ENCODE measurements around the gene CABP7. TPM values are rescaled to one million over a fixed set of nuclear protein-coding genes. Genes with fewer than 3 reads are reported as not detected.

Gene CABP7
- total and polyA plus RNA-seq, 2 experiments from 2014 or later, result 0.06 to 0.24 TPM

- TF ChIP-seq, protein P1, sequence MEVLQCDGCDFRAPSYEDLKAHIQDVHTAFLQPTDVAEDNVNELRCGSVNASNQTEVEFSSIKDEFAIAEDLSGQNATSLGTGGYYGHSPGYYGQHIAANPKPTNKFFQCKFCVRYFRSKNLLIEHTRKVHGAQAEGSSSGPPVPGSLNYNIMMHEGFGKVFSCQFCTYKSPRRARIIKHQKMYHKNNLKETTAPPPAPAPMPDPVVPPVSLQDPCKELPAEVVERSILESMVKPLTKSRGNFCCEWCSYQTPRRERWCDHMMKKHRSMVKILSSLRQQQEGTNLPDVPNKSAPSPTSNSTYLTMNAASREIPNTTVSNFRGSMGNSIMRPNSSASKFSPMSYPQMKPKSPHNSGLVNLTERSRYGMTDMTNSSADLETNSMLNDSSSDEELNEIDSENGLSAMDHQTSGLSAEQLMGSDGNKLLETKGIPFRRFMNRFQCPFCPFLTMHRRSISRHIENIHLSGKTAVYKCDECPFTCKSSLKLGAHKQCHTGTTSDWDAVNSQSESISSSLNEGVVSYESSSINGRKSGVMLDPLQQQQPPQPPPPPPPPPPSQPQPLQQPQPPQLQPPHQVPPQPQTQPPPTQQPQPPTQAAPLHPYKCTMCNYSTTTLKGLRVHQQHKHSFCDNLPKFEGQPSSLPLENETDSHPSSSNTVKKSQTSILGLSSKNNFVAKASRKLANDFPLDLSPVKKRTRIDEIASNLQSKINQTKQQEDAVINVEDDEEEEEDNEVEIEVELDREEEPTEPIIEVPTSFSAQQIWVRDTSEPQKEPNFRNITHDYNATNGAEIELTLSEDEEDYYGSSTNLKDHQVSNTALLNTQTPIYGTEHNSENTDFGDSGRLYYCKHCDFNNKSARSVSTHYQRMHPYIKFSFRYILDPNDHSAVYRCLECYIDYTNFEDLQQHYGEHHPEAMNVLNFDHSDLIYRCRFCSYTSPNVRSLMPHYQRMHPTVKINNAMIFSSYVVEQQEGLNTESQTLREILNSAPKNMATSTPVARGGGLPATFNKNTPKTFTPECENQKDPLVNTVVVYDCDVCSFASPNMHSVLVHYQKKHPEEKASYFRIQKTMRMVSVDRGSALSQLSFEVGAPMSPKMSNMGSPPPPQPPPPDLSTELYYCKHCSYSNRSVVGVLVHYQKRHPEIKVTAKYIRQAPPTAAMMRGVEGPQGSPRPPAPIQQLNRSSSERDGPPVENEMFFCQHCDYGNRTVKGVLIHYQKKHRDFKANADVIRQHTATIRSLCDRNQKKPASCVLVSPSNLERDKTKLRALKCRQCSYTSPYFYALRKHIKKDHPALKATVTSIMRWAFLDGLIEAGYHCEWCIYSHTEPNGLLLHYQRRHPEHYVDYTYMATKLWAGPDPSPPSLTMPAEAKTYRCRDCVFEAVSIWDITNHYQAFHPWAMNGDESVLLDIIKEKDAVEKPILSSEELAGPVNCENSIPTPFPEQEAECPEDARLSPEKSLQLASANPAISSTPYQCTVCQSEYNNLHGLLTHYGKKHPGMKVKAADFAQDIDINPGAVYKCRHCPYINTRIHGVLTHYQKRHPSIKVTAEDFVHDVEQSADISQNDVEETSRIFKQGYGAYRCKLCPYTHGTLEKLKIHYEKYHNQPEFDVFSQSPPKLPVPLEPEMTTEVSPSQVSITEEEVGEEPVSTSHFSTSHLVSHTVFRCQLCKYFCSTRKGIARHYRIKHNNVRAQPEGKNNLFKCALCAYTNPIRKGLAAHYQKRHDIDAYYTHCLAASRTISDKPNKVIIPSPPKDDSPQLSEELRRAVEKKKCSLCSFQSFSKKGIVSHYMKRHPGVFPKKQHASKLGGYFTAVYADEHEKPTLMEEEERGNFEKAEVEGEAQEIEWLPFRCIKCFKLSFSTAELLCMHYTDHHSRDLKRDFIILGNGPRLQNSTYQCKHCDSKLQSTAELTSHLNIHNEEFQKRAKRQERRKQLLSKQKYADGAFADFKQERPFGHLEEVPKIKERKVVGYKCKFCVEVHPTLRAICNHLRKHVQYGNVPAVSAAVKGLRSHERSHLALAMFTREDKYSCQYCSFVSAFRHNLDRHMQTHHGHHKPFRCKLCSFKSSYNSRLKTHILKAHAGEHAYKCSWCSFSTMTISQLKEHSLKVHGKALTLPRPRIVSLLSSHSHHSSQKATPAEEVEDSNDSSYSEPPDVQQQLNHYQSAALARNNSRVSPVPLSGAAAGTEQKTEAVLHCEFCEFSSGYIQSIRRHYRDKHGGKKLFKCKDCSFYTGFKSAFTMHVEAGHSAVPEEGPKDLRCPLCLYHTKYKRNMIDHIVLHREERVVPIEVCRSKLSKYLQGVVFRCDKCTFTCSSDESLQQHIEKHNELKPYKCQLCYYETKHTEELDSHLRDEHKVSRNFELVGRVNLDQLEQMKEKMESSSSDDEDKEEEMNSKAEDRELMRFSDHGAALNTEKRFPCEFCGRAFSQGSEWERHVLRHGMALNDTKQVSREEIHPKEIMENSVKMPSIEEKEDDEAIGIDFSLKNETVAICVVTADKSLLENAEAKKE (CRISPR knock-in tag; IDR thresholded peaks at IDR 0.05), result no peak
- TF ChIP-seq NANOG (IDR thresholded peaks at IDR 0.05; ENCODE audit: borderline replicate concordance) (no peak), JUNB (IDR thresholded peaks at IDR 0.05; ENCODE audit: unreplicated experiment) (no peak), POLR2AphosphoS5 (IDR thresholded peaks at IDR 0.05; ENCODE audit: low read depth) (no peak), EZH2phosphoT487 (IDR thresholded peaks at IDR 0.05; ENCODE audit: unreplicated experiment) (no peak), ZNF114 (CRISPR knock-in tag; IDR thresholded peaks at IDR 0.05) (no peak), ZNF331 (CRISPR knock-in tag; IDR thresholded peaks at IDR 0.05; ENCODE audit: low read depth) (no peak)
- TF ChIP-seq, protein P2, sequence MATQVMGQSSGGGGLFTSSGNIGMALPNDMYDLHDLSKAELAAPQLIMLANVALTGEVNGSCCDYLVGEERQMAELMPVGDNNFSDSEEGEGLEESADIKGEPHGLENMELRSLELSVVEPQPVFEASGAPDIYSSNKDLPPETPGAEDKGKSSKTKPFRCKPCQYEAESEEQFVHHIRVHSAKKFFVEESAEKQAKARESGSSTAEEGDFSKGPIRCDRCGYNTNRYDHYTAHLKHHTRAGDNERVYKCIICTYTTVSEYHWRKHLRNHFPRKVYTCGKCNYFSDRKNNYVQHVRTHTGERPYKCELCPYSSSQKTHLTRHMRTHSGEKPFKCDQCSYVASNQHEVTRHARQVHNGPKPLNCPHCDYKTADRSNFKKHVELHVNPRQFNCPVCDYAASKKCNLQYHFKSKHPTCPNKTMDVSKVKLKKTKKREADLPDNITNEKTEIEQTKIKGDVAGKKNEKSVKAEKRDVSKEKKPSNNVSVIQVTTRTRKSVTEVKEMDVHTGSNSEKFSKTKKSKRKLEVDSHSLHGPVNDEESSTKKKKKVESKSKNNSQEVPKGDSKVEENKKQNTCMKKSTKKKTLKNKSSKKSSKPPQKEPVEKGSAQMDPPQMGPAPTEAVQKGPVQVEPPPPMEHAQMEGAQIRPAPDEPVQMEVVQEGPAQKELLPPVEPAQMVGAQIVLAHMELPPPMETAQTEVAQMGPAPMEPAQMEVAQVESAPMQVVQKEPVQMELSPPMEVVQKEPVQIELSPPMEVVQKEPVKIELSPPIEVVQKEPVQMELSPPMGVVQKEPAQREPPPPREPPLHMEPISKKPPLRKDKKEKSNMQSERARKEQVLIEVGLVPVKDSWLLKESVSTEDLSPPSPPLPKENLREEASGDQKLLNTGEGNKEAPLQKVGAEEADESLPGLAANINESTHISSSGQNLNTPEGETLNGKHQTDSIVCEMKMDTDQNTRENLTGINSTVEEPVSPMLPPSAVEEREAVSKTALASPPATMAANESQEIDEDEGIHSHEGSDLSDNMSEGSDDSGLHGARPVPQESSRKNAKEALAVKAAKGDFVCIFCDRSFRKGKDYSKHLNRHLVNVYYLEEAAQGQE (IDR thresholded peaks at IDR 0.05; ENCODE audit: unreplicated experiment), result no peak
These were observed 6.6 kb upstream of the CABP7 start (continued) for GRCh38 chr22:29713156-29713727.
